ENCODE results near the gene UFD1.

DNA sequence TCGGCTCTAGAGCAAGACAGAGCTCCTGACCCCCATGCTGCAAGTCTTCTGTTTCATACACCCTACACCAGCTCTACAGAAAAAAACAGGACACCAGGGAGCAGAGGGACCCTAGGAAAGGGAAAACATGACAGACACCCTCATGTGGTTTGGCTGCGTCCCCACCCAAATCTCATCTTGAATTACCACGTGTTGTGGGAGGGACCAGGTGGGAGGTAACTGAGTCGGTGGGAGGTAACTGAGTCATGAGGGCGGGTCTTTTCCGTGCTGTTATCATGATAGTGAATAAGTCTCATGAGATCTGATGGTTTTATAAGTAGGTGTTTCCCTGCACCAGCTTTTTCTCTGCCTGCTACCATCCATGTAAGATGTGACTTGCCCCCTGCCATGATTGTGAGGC lies 24.8 kb downstream of the UFD1 start:
- TF ChIP-seq, protein P1, sequence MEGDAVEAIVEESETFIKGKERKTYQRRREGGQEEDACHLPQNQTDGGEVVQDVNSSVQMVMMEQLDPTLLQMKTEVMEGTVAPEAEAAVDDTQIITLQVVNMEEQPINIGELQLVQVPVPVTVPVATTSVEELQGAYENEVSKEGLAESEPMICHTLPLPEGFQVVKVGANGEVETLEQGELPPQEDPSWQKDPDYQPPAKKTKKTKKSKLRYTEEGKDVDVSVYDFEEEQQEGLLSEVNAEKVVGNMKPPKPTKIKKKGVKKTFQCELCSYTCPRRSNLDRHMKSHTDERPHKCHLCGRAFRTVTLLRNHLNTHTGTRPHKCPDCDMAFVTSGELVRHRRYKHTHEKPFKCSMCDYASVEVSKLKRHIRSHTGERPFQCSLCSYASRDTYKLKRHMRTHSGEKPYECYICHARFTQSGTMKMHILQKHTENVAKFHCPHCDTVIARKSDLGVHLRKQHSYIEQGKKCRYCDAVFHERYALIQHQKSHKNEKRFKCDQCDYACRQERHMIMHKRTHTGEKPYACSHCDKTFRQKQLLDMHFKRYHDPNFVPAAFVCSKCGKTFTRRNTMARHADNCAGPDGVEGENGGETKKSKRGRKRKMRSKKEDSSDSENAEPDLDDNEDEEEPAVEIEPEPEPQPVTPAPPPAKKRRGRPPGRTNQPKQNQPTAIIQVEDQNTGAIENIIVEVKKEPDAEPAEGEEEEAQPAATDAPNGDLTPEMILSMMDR (IDR thresholded peaks at IDR 0.05): no peak
- no peak for TF ChIP-seq POLR2A (IDR thresholded peaks at IDR 0.05)

Measured in esophagus squamous epithelium (tissue), 4 donors.